Measurements from ENCODE around the gene MRI1. TPM values are rescaled to one million over a fixed set of nuclear protein-coding genes. Genes with fewer than 3 reads are reported as not detected.
"Not testable (repeated sequence)": the region's sequence is repeated elsewhere in the genome, so short reads cannot be mapped to it uniquely, and the experiment has no call there.

MRI1 gene
- total RNA-seq, 1 experiment from 2014 or later = 29.9 TPM

- TF ChIP-seq ZBTB43 (CRISPR knock-in tag; IDR thresholded peaks at IDR 0.05) = no peak
- no peak for TF ChIP-seq ARID4B (CRISPR knock-in tag; IDR thresholded peaks at IDR 0.05; ENCODE audit: borderline replicate concordance)
- no peak for TF ChIP-seq ATF1 (CRISPR knock-in tag; IDR thresholded peaks at IDR 0.05)
- no peak for TF ChIP-seq STAT6 (CRISPR knock-in tag; conservative IDR thresholded peaks at IDR 0.05; ENCODE audit: low read depth)
- no peak for TF ChIP-seq SOX15 (CRISPR knock-in tag; IDR thresholded peaks at IDR 0.05)
- no peak for TF ChIP-seq HMGA2 (CRISPR knock-in tag; IDR thresholded peaks at IDR 0.05)
- no peak for TF ChIP-seq ATF6 (CRISPR knock-in tag; IDR thresholded peaks at IDR 0.05)
- no peak for TF ChIP-seq RELA (CRISPR knock-in tag; IDR thresholded peaks at IDR 0.05; ENCODE audit: borderline replicate concordance)
- no peak for TF ChIP-seq GRHL2 (CRISPR knock-in tag; IDR thresholded peaks at IDR 0.05; ENCODE audit: insufficient replicate concordance, severe bottlenecking)
- TF ChIP-seq ZNF416 (CRISPR knock-in tag; IDR thresholded peaks at IDR 0.05) = no peak
Observed at GRCh38 chr19:13751436-13751835, 12.9 kb upstream of the MRI1 start (continued).

- CTCF ChIA-PET = not testable (repeated sequence)
Observed at GRCh38 chr19:13753622-13754021, 10.7 kb upstream of the MRI1 start.

DNA sequence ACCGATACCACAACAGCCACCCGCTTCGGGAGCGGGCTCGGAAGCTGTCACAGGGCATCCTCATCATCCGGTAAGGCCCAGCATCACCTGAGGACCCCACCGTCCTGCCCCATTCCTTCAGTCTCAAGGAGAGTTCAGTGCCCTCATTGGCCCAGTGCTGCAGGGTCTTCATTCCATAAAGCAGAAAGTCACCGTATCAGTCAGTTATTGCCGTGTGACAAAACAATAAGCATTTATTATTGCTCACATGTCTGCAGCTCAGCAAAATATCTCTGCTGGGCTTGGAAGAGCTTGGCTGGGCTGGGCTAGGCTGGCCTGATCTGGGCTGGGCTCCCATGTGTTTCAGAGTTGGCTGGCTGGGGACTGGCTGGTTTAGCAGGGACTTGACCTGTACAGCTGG is 8.1 kb upstream of the MRI1 start:
- no peak for DNase-seq (ENCODE audit: low spot score)
- H3K4me1 Mint-ChIP-seq = no peaks in the 10 kb centered on the region
- no peak overlapping the region for H3K27ac Mint-ChIP-seq
- no peaks in the 10 kb centered on the region for H3K27me3 Mint-ChIP-seq (ENCODE audit: low read depth)
- no peaks in the 10 kb centered on the region for H3K9me3 Mint-ChIP-seq
- CTCF ChIA-PET = no interaction called here
- POLR2A ChIA-PET = interaction anchor here (0.7 kb wide), 1 partner anchor 216 kb away, joined by 3 read pairs; no protein-coding TSS in a partner anchor
- H3K36me3 Mint-ChIP-seq = peaks cover 32% of the 10 kb centered on the region
- ATAC-seq = no peak
- no peak overlapping the region for H3K4me3 Mint-ChIP-seq
- TF ChIP-seq JAZF1 (CRISPR knock-in tag; IDR thresholded peaks at IDR 0.05) (no peak), ZNF121 (CRISPR knock-in tag; IDR thresholded peaks at IDR 0.05) (no peak), MYBL2 (CRISPR knock-in tag; IDR thresholded peaks at IDR 0.05) (no peak), TEAD1 (CRISPR knock-in tag; IDR thresholded peaks at IDR 0.05) (no peak), NFE2L1 (CRISPR knock-in tag; IDR thresholded peaks at IDR 0.05) (no peak), NR3C1 (CRISPR knock-in tag; conservative IDR thresholded peaks at IDR 0.05; ENCODE audit: low read depth) (no peak), CBFB (CRISPR knock-in tag; IDR thresholded peaks at IDR 0.05; ENCODE audit: low read depth) (no peak), JUN (CRISPR knock-in tag; IDR thresholded peaks at IDR 0.05) (no peak), CREM (CRISPR knock-in tag; IDR thresholded peaks at IDR 0.05) (no peak), NFATC4 (CRISPR knock-in tag; IDR thresholded peaks at IDR 0.05) (no peak), FOXP1 (CRISPR knock-in tag; IDR thresholded peaks at IDR 0.05; ENCODE audit: borderline replicate concordance) (no peak), GRHL2 (CRISPR knock-in tag; IDR thresholded peaks at IDR 0.05; ENCODE audit: insufficient replicate concordance, severe bottlenecking) (no peak)
- TF ChIP-seq, protein P1, sequence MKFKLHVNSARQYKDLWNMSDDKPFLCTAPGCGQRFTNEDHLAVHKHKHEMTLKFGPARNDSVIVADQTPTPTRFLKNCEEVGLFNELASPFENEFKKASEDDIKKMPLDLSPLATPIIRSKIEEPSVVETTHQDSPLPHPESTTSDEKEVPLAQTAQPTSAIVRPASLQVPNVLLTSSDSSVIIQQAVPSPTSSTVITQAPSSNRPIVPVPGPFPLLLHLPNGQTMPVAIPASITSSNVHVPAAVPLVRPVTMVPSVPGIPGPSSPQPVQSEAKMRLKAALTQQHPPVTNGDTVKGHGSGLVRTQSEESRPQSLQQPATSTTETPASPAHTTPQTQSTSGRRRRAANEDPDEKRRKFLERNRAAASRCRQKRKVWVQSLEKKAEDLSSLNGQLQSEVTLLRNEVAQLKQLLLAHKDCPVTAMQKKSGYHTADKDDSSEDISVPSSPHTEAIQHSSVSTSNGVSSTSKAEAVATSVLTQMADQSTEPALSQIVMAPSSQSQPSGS (CRISPR knock-in tag; IDR thresholded peaks at IDR 0.05; ENCODE audit: borderline replicate concordance, low read depth) = no peak
- TF ChIP-seq, protein P2, sequence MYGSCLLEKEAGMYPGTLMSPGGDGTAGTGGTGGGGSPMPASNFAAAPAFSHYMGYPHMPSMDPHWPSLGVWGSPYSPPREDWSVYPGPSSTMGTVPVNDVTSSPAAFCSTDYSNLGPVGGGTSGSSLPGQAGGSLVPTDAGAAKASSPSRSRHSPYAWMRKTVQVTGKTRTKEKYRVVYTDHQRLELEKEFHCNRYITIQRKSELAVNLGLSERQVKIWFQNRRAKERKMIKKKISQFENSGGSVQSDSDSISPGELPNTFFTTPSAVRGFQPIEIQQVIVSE (CRISPR knock-in tag; IDR thresholded peaks at IDR 0.05; ENCODE audit: borderline replicate concordance) = no peak

More at GRCh38 chr19:13753622-13754021, 10.7 kb upstream of the MRI1 start:
- DNase-seq (ENCODE audit: low spot score); H3K27me3 Mint-ChIP-seq (ENCODE audit: low read depth); H3K4me3 Mint-ChIP-seq; H3K4me1 Mint-ChIP-seq; H3K9me3 Mint-ChIP-seq; H3K27ac Mint-ChIP-seq; POLR2A ChIA-PET; ATAC-seq: not testable (repeated sequence)
- H3K36me3 Mint-ChIP-seq = peaks cover 29% of the 10 kb centered on the region
